A673 (cell line): Measurements from ENCODE around the gene VAV2. TPM values are rescaled to one million over a fixed set of nuclear protein-coding genes. Genes with fewer than 3 reads are reported as not detected.

Source experiments
- BruUV-seq: library from RNA; stranded (reverse); fragments of 400-500 nt; replicated peaks from 2 replicates; lab custom pipeline; 2021; lab: Mats Ljungman, UMichigan
- CTCF ChIA-PET: fragments of 300-600 bp; sonication (Branson Sonifier 250); formaldehyde crosslinking; loops from one replicate; lab custom pipeline; 2022; ENCODE audit warnings: antibody characterized with exemption; lab: Charles Lee
- POLR2A ChIA-PET: fragments of 300-600 bp; sonication (Branson Sonifier 250); formaldehyde crosslinking; loops from one replicate; lab custom pipeline; 2022; ENCODE audit warnings: antibody characterized with exemption; ENCODE audit not compliant: low non-redundant PET; lab: Charles Lee
- DNase-seq: peaks from one replicate; pipeline ENCODE4 v3.0.0-alpha.2; 2015; ENCODE audit warnings: low spot score
- H3K27ac ChIP-seq: fragments of 200-600 bp; sonication (generic); 2 replicates; pipeline ENCODE4 v1.5.1; 2016; ENCODE audit warnings: mixed run types, low read depth, mild to moderate bottlenecking, mixed read lengths, antibody characterized with exemption, low read length; ENCODE audit not compliant: poor library complexity, severe bottlenecking
- H3K27me3 ChIP-seq: fragments of 200-600 bp; sonication (generic); replicated peaks from 2 replicates; pipeline ENCODE4 v1.6.1; 2017; ENCODE audit warnings: mixed run types, low read depth, mild to moderate bottlenecking, mixed read lengths, antibody characterized with exemption, low read length; ENCODE audit not compliant: insufficient read depth, poor library complexity
- H3K36me3 ChIP-seq: fragments of 200-600 bp; sonication (generic); 2 replicates; pipeline ENCODE4 v1.6.1; 2016; ENCODE audit warnings: mixed run types, mild to moderate bottlenecking, mixed read lengths, antibody characterized with exemption, low read length; ENCODE audit not compliant: insufficient read depth, poor library complexity, severe bottlenecking
- H3K4me1 ChIP-seq: fragments of 200-600 bp; sonication (generic); 2 replicates; pipeline ENCODE4 v1.6.1; 2017; ENCODE audit warnings: mixed run types, mild to moderate bottlenecking, mixed read lengths, antibody characterized with exemption, low read length; ENCODE audit not compliant: insufficient read depth, poor library complexity, severe bottlenecking
- H3K4me3 ChIP-seq: fragments of 200-600 bp; sonication (generic); 2 replicates; pipeline ENCODE4 v1.5.1; 2016; ENCODE audit warnings: low read depth, mixed run types, mild to moderate bottlenecking, mixed read lengths, low read length; ENCODE audit not compliant: poor library complexity, severe bottlenecking
- H3K9me3 ChIP-seq: fragments of 200-600 bp; sonication (generic); 2 replicates; pipeline ENCODE4 v1.6.1; 2016; ENCODE audit warnings: mixed run types, low read depth, mild to moderate bottlenecking, mixed read lengths, antibody characterized with exemption, low read length; ENCODE audit not compliant: poor library complexity, severe bottlenecking
- EZH2 ChIP-seq: fragments of 200-600 bp; sonication (generic); IDR thresholded peaks from 2 replicates; pipeline ENCODE4 v1.6.1; 2017; ENCODE audit warnings: borderline replicate concordance, low read depth, mild to moderate bottlenecking, mixed read lengths, antibody characterized with exemption, low read length; ENCODE audit not compliant: poor library complexity, severe bottlenecking
- intact Hi-C: fragments of 100-400 bp; cut with micrococcal nuclease; formaldehyde crosslinking; loops from one replicate; pipeline ENCODE4 v1.10.0; 2022; ENCODE audit not compliant: unreplicated experiment
- total RNA-seq: library from RNA; stranded (reverse); gene quantifications from 2 replicates; pipeline ENCODE4 v1.2.3, GENCODE V29; 2021
- TF ChIP-seq, protein P1 (sequence below): fragments of 300-800, 200-600 bp; sonication (generic); conservative IDR thresholded peaks from 2 replicates; pipeline ENCODE4 v1.5.1; 2017; ENCODE audit warnings: low read depth, mild to moderate bottlenecking, antibody characterized with exemption, low read length, moderate library complexity, mixed read lengths

The VAV2 gene
- total RNA-seq, 1 experiment from 2014 or later = 16.4 TPM

DNA sequence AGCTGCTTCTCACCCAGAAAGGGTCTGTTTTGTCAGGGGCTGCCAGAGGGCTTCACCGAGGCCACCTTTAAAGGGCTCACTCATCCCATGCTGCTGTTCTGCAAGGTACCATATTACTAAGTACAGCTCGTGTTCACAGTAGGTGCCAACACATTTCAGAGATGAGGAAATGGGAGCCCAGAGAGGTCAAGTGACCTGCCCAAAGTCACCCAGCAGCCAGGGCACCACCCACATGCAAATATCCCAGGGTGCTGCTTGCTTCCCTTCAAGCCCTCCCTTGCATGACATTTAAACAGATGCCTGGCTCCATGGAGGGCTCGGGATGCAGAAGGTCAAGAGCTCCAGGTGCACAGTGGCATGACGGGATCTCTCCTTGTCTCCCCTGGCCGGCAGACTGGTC, 130.4 kb downstream of the VAV2 start:
- ChIA-PET POLR2A (no interaction called here), CTCF (no interaction called here)
- DNase-seq = no peak
- H3K4me3 ChIP-seq = no peak overlapping the region
- no peak for TF ChIP-seq EZH2
- TF ChIP-seq, protein P1, sequence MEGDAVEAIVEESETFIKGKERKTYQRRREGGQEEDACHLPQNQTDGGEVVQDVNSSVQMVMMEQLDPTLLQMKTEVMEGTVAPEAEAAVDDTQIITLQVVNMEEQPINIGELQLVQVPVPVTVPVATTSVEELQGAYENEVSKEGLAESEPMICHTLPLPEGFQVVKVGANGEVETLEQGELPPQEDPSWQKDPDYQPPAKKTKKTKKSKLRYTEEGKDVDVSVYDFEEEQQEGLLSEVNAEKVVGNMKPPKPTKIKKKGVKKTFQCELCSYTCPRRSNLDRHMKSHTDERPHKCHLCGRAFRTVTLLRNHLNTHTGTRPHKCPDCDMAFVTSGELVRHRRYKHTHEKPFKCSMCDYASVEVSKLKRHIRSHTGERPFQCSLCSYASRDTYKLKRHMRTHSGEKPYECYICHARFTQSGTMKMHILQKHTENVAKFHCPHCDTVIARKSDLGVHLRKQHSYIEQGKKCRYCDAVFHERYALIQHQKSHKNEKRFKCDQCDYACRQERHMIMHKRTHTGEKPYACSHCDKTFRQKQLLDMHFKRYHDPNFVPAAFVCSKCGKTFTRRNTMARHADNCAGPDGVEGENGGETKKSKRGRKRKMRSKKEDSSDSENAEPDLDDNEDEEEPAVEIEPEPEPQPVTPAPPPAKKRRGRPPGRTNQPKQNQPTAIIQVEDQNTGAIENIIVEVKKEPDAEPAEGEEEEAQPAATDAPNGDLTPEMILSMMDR = no peak
- no TSS peak for BruUV-seq
- H3K36me3 ChIP-seq = no peaks in the 10 kb centered on the region
- peaks cover 9% of the 10 kb centered on the region for H3K9me3 ChIP-seq
- intact Hi-C loops = no loop called here
- H3K27me3 ChIP-seq = no peaks in the 10 kb centered on the region
- H3K4me1 ChIP-seq = no peaks in the 10 kb centered on the region
- no peak overlapping the region for H3K27ac ChIP-seq

DNA sequence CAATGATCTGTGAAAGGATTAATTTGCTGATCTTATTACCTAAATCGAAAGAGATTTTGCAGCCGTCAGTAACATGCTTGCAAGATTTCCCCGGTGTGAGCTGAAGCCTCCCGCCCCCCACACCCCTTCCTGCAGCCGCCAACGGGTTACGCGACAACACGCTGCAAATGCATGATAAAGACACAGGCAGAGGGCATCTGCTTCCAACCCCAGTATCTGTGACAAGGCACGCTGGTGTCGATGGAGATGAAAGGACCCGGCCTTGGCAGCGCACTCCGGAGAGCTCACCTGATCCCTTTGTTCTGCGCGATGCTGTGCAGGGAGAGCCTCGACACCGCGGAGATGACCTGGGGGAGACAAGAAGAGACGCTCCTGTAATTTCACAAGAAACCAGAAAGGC, 131.0 kb downstream of the VAV2 start:
- H3K9me3 ChIP-seq = peaks cover 9% of the 10 kb centered on the region
- H3K4me3 ChIP-seq = no peak overlapping the region
- POLR2A ChIA-PET = no interaction called here
- H3K4me1 ChIP-seq = no peaks in the 10 kb centered on the region
- no peak overlapping the region for H3K27ac ChIP-seq
- BruUV-seq = no TSS peak
- DNase-seq = no peak
- H3K27me3 ChIP-seq = no peaks in the 10 kb centered on the region
- CTCF ChIA-PET = no interaction called here
- H3K36me3 ChIP-seq = no peaks in the 10 kb centered on the region
- intact Hi-C loops = no loop called here
- TF ChIP-seq EZH2 = no peak
- TF ChIP-seq, protein P1 = no peak

DNA sequence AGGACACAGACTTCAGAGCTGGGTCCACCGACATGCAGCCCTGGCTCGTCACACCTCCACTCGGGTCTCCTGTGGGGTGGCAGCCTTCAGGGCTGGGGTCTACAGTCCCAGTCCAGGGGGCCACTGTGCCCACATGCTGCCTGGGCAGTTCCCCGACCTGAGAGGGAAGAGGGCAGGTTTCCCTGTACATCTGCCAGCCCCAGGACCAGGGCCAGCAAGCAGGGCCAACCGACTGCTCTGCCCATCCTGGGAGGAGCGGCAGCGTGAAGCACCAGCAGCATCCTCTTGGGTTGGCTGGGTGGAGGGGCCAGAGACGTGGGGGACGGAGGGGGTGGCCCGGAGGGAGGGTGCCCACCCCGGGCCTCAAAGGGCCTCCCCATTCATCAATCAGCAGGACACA, 133.4 kb downstream of the VAV2 start:
- intact Hi-C loops = no loop called here
- Histone ChIP-seq H3K27ac (no peak overlapping the region), H3K4me3 (no peak overlapping the region), H3K4me1 (no peaks in the 10 kb centered on the region), H3K9me3 (no peaks in the 10 kb centered on the region), H3K36me3 (no peaks in the 10 kb centered on the region), H3K27me3 (no peaks in the 10 kb centered on the region)
- POLR2A ChIA-PET = no interaction called here
- DNase-seq = no peak
- TF ChIP-seq, protein P1 = no peak
- TF ChIP-seq EZH2 = no peak
- CTCF ChIA-PET = no interaction called here
- no TSS peak for BruUV-seq
